ENCODE results near the gene FBXO9. TPM values are rescaled to one million over a fixed set of nuclear protein-coding genes. Genes with fewer than 3 reads are reported as not detected.

FBXO9 gene
- total RNA-seq, 1 experiment from 2014 or later, result 27.8 TPM

GRCh38 chr6:53134601-53135235 lies 69.5 kb downstream of the FBXO9 start:
- DNase-seq (ENCODE audit: low read depth), result no peak

- DNase-seq (ENCODE audit: low read depth), result no peak
Measured at GRCh38 chr6:53136000-53136609, 70.9 kb downstream of the FBXO9 start.

GRCh38 chr6:53139841-53140413 lies 74.7 kb downstream of the FBXO9 start:
- DNase-seq (ENCODE audit: low read depth), result no peak

GRCh38 chr6:53142810-53143209 lies 77.6 kb downstream of the FBXO9 start:
- no peak for DNase-seq (ENCODE audit: low read depth)

- no peak for DNase-seq (ENCODE audit: low read depth)
Measured at GRCh38 chr6:53143710-53144109, 78.5 kb downstream of the FBXO9 start.

GRCh38 chr6:53144802-53145201 lies 79.6 kb downstream of the FBXO9 start:
- no peak for DNase-seq (ENCODE audit: low read depth)

GRCh38 chr6:53148684-53149083 lies 83.5 kb downstream of the FBXO9 start, which contains the start of gene GCM1:
Gene GCM1, minus strand, starts transcription at chr6:53148841. Its CDS starts 3,209 bp downstream, at chr6:53145632.
- DNase-seq (ENCODE audit: low read depth), result no peak

Other genes starting within 250 kb of the FBXO9 start
- gene GSTA5, start 224.6 kb upstream of the FBXO9 start, total RNA-seq (2014; rRNA removed), result not detected in 2 replicates
- not detected in 2 replicates for gene GSTA3, start 155.7 kb upstream of the FBXO9 start, total RNA-seq (2014; rRNA removed)
- gene GSTA4, start 70.1 kb upstream of the FBXO9 start, total RNA-seq (2014; rRNA removed), result 25.3 and 25.8 TPM in 2 replicates
- 16.7 and 17.3 TPM in 2 replicates for gene CILK1, start 3.6 kb upstream of the FBXO9 start, total RNA-seq (2014; rRNA removed)
- not detected in 2 replicates for gene GCM1, start 83.4 kb downstream of the FBXO9 start, total RNA-seq (2014; rRNA removed)

All from LHCN-M2 (cell line).